ENCODE data around the gene LBHD2.
A peak's percentile ranks its signal among the peaks of the same experiment; 100 is the strongest.

LBHD2 gene

DNA sequence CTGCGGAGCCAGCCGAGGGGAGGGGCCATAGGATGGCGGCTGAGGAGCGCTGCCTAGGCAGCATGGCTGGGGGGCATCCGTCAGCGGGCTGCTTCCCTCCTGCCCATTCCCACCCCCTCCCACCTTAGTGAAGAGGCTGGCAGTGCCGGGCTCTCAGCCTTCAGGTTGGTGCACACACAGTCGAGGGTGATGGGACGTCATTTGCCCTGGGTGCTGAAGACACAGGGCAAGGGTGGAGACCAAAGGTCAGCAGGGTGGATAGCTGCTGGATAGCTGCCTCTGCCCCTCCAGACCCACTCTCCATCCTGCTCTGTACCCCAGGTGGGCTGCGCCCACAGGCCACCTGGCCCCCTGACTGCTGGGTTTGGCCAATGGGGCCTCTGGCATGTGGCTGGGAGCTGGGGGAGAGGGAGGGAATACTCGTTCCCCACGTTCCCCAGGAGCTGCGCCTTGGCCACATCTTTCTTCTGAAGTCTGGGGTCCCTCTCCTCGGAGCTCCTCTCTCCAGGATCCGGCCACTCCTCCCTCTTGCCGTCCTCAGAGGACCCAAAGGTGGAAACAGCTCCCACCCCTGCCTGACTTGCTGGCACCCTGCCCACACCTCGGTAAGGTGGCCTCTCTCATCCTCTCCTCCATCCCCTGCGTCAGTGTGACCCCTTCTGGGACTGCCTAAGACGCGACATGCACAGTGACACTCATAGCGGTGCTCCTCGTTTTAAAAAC is 15.5 kb upstream of the LBHD2 start:
- no peak for DNase-seq (ENCODE audit: low read depth)

DNA sequence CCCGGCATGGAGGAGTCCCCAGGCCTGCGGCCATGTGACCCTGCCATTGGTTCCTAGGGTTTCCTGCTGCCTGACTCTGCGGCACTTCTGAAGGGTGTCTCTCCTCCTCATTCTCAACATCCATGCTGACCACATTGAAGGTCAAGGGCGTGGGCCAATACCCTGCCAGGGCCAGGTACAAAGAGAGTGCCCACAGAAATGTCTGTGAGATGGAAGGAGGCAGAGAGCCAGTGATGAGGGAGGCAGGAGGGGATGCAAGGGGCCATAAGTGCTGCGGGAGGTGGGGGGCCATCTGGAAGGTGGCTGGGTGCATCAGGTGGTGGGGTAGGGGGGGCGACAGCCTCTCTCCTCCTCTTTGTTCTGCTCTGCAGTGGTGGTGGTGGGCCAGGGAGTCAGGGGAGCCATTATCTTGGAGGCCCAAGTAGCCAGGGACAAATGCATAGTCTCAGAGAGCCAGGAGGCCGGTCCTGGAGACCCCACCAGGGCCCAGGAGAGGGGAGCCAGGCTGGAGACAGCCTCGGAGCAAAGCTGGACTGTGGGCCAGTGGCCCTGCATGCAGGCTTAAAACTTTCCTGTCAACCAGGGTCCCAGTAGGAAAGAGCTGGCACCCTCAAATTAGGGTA is 13.6 kb upstream of the LBHD2 start:
- DNase-seq (ENCODE audit: low read depth), result no peak

DNA sequence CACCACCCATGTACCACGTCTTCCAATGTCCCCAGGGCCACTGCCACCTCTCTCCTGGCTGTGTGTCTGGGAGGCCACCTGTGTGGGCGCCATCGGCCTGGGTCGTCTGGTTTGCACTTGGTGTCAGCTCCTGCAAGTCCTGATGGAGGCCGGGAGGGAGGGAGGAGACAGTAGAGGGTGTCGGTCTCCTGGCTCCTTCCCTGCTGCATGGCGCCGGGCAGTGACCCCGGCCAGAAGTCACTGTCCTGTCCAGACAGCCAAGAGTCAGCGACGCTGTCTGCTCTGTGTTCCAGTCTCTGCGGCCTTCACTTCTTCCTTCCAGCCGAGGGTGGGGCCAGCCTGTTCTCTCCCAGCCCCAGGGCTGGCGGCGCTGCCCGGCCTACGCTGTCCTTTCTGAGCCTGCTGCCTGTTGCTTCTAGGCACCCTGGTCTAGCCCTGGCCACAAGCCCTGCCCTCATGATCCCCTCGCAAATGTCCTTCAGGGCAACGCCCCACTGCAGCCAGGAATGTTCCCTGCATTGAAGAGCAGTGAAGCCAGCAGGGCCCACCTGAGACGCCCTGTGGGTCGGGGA is 13.0 kb upstream of the LBHD2 start:
- no peak for DNase-seq (ENCODE audit: low read depth)

DNA sequence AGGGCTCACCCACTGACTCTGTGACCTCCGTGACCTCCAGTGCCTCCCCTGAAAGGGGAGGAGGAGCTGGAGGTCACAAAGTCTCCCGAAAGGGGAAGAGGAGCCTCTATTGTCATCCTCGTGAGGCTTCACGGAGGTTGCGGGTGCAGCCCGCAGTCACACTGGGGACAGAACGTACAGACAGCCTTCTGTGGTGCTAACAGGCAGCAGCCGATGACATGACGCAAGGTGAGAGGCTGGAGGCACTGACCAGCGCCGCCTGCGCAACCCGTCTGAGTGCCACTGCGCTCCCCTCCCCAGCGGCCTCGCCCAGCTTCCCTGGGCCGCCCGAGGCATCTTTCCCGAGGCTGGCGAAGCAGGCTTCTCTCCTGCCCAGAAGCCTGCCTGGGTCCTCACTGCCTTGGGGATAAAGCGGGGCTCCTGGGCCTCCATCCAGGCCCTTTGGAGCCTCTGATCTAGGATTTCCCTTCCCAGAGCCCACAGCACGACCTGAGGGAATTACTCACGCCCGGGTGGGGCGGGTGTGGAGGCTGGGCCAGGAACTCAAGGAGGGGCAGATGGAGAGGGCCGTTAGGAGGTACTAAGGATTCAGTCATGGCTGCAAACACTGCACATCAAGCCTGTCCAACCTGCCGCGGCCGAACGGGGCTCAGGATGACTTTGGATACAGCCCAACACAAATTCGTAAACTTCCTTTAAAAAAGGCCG is 12.3 kb upstream of the LBHD2 start:
- DNase-seq (ENCODE audit: low read depth), result no peak

DNA sequence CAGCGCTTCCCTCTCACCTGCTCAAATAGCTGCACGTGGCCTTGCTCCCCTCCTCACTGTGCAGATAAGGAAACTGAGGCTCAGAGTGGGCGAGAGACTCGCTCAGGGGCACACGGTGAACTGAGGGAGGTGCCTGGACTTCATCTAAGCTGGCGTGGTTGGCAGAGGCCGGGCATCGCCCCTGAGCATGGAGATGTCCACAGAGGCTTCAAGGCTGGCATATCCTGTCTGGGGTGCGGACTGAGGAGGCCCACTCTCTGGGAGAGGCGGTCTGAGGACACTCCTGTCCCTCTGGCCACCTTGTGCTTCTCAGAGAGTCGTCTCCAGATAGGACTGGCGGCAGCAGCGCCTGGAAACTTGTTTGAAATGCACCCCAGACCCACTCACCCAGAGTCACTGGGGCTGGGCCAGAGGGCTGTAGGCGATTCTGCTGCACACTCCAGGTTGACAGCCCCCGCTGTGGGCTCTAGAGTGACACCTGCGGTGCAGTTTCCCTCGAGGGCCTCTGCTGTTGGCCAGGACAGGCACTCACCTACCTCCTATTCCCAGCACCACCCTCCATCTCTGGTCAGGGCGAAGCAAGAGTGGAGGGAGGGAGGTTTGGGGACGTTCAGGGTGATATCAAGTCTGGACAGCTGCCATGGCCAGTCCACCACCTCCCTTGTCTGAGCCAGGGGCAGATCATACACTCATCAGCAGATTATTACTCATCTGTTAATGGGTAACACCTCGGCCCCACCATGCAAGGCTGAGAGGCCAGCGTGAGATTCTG is 11.2 kb upstream of the LBHD2 start:
- DNase-seq (ENCODE audit: low read depth), result no peak

DNA sequence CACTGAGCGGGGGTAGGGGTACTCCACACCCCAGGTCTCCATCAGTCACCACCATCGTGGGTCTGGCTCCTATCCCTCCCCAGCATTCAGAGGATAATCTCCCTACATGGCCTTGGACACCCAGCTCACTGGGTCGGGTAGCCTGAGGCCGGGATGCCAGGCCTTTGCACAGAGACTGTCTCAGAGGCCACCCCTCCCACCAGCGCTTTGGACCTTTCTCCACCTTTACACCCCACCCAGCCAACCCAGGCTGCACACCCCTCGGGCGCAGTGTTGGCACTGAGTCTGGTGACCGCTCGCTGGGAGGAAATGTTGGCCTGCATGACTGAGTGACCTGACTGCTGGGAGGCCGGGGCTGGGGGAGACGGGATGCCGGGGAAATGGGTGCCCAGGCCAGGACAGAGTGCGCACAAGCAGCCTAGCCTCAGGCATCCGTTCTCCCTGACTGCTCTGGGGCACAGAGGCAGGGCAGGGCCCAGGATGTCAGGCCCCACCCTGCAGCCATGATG is 10.6 kb upstream of the LBHD2 start:
- DNase-seq (ENCODE audit: low read depth), result no peak

DNA sequence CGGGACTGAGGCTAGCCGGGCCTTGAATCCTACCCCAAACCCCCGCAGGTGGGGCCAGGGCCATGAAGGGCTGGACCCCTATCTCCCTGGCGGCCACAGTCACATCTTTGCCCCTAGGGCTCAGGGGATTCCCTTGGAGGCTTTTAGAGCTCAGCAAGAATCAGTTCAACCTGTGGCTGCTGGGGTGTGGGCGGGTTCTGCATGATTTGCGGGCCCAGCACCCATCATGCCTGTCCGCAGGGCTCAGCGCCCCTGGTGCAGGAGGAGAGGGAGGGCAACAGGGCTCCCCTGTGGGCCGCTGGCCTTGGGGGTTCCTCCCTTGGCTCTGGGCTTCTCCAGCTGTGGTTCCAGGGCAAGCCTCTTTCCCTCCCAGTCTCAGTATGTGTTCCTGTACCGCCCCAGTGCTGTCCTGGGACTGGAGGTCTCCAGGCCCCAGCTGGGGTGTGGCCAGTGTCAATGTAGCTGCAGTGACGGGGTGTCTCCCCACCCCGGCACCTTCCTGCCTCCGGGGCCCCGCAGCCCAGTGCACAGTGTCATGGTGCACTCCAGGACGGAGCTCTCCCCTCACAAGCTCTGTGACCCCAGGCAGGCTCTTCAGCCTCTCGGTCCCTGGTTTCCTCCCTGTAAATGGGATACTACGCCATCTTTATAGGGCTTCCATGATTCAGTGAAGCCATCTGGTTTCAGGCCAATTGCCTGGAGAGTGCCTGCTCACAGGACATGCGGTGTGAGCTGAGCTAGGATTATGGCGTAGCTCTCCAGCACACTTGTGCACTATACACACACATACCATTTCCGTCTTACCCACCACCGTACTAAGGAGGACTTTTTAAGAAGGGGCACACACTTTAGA is 9.9 kb upstream of the LBHD2 start:
- DNase-seq (ENCODE audit: low read depth), result no peak

DNA sequence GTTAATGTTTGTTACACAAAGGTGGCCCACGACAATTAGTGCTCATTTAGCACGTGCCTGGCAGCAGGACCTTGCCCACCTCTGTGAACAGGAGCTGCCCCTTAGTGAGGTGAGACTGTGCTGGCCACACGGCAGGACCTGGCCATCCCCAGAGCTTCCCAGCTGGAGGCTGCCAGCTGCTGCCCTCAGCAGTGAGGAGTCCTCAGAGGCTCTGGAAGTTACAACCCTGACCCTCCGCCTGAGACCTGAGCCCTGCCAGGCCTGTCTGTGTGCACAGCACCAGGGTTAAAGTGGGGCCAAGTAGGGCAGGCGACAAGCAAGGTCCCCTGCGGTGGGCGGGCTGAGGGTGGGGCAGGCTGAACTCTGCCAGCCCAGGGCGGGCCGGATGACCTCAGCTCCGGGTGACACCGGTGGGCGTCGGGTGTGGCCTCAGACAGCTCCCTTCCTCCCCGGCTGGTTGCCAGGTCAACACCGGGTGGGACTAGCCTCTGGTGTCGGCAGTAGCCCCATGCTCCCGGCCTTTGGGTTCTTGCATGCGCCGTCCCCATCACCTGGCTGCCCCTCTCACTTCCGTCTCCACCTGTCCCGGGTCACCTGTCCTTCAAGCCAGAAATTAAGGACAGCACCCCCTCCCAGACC is 9.2 kb upstream of the LBHD2 start:
- DNase-seq (ENCODE audit: low read depth), result no peak

DNA sequence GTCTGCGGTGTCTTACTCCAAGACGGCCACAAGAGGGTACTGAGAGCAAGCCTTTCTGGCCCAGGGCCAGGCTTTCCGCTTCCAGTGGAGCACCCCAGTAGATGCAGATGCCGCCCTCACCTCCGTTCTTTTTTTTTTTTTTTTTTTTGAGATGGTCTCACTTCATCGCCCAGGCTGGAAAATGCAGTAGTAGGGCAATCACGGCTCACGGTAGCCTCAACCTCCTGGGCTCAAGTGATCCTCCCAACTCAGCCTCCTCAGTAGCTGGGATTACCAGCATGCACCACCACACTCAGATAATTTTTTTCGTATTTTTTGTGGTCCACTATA is 5.6 kb upstream of the LBHD2 start:
- peak; percentile 79 for DNase-seq (ENCODE audit: low read depth)

DNA sequence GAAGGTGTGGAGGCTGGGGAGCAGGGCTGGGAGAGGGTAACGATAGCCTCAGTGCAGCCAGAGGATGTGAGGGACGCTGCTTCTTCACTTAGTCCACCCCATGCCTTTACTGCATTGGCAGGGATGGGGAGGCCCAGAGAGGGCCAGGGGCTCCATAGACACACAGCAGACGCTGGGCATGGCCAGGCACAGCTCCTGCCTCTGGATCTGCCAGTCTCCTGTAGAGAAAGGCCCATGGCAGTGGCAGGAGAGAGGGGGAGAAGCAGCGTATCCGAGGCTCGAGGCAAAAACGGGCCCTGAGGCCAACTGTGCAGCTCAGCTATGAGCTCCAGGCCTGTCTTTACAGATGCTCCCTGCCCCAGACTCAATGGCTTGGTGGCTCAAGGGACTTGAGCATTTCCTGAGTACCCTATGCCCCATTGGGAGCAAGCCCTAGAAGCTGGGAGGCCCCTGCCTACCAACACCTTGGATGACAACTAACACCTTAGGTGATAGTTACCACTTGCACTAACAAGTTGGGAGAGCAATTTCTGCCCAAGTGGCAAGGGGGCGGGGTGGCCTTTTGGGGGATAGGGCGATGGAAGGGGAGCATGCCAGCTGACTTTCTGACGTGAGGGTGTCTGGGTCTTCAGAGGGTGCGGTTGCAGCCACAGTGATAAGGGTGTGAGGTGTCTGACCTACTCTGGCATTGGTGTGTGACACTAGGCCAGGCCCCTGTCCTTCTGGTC is 5.0 kb upstream of the LBHD2 start:
- no peak for DNase-seq (ENCODE audit: low read depth)

DNA sequence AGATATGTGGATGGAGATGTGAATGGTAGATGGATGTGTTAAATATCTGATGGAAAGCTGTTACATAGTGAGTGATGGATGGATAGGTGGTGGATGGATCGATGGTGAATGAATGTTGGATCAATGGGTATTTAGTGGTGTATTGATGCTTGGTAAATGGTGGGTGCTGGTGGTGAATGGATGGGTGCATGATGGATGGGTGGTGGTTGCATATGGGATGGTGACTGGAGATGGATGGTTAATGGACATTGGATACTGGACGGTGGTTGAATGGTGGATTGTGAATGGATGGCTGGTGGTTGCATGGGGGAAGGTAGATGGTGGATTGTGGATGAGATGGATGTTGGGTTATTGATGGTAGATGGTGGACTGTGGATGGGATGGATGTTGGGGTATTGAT is 2.1 kb upstream of the LBHD2 start:
- DNase-seq (ENCODE audit: low read depth), result no peak

DNA sequence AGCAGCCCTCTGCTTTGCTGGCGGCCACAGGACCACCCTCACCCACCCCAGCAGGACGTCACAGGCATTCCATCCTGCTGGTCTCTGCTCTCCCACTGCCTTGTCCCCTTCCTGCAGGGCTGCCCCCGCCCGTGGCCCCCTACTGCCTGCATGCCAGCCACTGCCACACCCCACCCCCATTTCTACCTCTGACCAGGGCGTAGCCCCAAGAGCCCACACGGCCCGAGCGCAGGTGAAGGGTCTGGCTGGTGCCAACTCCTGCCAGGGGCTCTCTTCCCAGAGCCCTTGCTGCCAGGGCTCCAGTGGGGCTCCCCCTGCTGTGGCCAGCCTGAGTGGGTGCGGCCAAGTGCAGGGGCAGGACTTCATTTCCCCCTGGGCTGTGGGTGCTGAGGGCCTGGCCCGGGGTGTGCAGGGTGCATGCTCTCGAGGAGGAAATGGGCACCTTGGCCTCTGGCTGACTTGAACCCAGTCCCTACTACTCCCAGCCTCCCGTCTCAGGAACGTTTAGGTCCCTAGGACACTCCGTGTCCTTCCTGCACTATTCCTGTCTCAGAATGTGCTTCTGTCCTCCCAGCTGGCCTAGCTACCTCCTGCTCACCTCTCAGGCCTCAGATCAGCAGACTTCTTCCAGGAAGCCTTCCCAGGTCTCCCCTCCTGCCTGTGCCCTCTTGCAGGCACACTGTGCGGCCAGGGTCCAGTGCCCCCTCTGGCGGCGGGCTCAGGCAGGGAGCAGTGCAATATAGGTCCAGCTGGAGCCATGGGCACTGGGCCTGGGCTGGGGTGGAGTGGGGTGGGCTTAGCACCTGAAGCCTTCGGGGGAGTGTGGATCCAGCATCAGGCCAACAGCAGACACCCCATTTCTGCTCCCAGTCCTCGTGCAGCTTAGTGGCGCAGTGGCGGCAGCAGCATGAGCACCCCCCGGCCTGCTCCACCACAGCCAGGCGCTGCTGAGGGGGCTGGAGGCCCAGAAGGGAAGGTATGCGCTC is 1.4 kb downstream of the LBHD2 start:
- no peak for DNase-seq (ENCODE audit: low read depth)

DNA sequence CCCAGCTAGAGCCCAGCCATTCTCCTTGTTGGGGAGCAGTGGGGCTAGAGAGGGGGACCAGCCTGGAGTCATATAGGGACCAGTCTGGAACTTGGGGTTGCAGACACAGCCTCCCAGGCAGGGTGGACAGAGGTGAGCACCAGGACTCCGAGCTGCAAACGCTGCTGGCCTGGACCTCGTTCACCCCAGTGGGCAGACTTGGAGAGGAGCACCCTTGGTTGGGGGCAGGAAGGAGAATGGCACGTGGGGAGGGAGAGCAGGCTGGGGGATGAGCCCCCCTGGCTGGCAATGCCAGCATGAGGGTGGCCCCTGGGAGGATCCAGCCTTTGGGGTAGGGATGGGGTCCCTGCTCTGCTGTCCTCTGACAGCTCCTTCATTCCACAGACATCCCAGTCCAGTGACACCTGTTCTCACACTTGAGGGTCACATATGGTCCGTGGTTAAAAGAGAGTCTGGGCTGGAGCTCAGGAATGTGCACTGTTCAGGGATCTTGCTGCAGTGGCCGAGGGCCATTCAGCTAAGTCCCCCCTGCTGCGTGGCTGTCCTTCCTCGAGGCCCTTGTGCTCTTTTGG is 2.8 kb downstream of the LBHD2 start:
- no peak for DNase-seq (ENCODE audit: low read depth)

DNA sequence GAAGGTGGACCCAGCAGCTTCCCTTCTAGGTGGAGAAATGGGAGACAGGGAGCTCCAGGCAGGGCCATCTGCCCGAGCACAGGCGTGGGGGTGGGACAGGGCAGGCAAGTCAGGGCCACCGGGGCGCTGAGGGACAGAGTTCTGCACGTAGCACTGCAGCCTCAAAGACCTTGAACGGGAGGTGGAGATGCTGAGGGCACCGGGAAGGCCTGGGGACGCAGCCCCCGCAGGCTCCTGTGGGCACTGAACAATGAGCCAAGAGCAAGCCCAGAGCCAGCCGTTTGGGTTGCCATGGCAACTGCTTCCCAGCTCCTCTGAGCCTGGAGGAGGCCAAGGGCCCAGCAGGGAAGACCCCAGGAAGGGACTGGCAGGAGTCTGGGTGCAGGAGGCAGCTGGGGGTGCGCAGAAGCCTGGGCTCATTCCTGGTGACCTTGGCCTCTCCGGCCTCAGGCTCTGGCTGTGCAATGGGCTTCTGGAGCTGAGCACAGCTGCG is 3.4 kb downstream of the LBHD2 start:
- no peak for DNase-seq (ENCODE audit: low read depth)

DNA sequence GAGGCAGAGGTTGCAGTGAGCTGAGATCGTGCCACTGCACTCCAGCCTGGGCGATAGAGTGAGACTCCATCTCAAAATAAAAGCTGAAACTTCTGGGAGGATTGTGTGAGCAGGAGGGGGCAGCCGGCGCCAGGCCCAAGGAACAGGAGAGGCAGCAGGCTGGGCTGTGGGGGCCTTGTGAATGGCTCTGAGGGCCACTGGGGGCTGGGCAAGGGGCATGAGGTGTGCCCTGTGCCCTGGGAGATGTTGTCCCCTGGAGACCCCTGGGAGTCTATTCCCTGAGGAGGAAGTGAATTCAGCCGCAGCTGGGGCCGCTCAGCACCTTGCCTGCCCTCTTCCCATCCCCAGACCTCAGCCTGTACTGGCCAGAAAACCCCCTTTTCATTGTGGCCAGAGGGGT is 4.9 kb downstream of the LBHD2 start:
- no peak for DNase-seq (ENCODE audit: low read depth)

DNA sequence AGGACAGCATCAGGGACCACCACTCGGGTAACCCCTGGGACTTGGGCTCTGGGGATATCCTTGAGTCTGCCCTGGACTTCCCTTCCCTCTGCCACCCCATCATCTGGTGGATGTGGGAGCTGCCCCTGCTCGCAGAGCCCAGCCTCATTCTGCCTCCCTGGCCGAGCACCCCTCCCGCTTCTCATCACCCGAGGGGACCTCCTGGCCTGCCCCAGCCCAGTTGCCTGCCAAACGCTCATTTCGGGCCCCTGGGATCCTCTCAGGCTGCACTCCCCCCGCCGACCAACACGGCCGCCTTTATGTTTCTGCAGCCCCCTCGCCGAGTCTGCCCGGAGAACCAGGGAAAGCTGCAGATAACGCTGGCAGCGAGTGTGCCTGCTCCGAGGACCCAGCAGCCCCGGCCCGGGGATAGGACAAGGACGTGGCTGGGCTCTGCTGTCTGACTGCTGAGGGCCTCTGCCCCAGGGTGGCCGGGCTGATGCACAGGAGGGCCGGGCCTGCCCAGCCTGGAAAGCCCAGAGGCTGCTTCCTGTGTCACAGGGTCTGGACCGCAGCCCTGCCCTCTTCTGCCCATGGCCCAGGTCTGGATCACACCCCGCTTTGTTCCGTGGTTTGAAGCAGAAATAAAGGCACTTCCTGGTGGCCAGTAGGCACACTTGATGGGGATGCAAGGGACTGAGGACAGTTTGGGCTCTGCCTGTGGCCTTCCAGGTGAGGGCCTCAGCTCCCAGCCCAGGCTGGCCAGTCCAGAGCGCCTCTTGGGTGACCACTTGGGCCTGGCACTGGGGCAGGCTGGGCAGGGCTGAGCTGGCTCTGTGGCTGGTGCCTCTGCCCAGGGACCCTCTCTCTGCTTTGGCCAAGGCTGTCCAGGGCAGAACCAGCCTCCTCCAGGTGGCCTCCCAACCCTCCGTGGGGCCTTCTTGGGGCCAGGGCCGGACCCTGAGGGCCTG is 5.7 kb downstream of the LBHD2 start:
- DNase-seq (ENCODE audit: low read depth), result no peak

DNA sequence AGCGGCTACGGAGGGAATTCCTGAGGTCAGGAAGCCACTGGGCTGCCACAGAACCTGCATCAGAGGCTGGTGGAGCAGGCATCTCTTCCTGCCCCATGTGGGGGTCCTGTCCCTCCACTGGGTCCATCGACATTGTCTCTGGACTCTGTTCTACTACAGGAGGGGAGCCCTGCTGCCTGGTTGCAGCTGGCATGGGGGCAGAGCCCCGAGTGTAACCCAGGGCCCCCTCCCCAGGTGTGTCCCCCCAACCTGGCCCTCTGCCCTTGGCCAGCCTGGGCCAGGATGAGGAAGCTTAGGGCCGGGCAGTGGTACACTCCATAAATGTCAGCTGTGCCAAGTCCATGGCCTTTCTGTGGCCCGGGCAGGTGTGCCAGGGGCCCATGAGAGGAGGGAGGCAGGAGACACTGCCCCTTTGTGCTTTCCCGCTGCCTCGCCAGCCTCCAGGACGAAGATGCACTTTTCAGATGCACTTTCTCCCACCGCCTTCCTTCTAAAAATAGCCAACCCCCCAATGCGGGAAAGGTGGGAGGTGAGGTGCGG is 6.5 kb downstream of the LBHD2 start:
- no peak for DNase-seq (ENCODE audit: low read depth)

All from EH (cell line).